OCI-LY7 (cell line): ENCODE data around the gene SLC38A9.

Experiments
- CTCF ChIP-seq: fragments of 200-600 bp; sonication (generic); conservative IDR thresholded peaks from 2 replicates; pipeline ENCODE4 v1.5.1; 2014; ENCODE audit warnings: mild to moderate bottlenecking, antibody characterized with exemption, low read length, moderate library complexity, mixed read lengths
- EZH2phosphoT487 ChIP-seq: fragments of 200-600 bp; sonication (generic); IDR thresholded peaks from 2 replicates; pipeline ENCODE4 v1.6.1; 2018; ENCODE audit warnings: low read depth, borderline replicate concordance, mild to moderate bottlenecking, mixed run types, antibody characterized with exemption, low read length, moderate library complexity, mixed read lengths

- no peak for TF ChIP-seq CTCF
- TF ChIP-seq EZH2phosphoT487, result no peak
These were observed 112.0 kb downstream of the SLC38A9 start for GRCh38 chr5:55600086-55600485.
